ENCODE measurements around the gene RNU11.
"Not testable (repeated sequence)": the region's sequence is repeated elsewhere in the genome, so short reads cannot be mapped to it uniquely, and the experiment has no call there.

The RNU11 gene

DNA sequence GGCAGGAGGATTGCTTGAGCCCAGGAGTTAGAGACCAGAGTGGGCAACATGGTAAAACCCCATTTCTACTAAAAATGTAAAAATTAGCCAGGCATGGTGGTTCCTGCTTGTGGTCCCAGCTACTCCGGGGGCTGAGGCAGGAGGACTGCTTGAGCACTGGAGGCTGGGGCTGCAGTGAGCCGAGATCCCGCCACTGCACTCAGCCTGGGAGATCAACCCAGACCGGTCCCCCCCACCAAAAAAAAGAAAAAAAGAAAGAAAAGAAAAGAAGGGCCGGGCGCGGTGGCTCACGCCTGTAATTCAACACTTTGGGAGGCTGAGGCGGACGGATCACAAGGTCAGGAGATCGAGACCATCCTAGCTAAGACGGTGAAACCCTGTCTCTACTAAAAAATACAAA, 18.4 kb downstream of the RNU11 start:
- DNase-seq: no peak

DNA sequence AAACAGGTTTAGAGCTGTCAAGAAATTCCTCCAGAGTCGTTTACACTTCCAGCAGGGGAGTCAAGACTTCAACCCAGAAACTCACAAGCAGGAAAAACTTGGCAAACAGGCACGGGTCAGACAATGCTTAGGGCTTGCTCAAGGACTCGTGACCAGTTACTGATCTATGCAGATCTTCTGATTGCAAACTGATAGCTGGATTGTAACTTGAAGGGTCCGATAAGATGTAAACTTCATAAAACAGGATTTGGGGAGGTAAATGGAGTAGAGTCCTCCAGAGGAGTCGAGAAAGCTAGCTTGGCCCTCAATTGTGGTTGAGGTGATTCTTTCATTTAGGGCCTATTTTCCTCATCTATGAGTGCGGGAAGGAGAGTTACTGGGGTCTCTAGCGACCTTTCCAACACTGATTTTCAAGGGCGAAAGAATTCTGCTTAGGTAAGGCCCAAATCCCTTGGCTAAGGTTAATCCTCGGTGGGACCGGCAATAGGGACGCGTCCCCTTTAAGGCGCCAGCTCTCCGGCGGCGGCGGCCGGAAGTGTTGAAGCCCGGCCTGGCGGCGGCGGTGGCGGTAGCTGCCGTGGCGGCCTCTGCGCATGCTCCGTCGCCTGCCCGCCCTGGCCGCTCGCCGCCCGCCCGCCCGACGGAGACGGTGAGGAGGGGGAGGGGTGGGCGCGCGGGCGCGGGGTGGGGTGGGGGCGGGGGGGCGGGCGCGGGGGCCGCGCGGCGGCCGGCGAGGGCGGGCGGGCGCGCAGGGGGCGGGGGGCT, 20.0 kb downstream of the RNU11 start, which contains the start of gene GMEB1:
Gene GMEB1, plus strand, starts transcription at position 594 of the 765 bp plus-strand sequence. CDS start 14,829 bp downstream, outside the sequence.
- DNase-seq: peak; percentile 70 to 80 (median 76)

DNA sequence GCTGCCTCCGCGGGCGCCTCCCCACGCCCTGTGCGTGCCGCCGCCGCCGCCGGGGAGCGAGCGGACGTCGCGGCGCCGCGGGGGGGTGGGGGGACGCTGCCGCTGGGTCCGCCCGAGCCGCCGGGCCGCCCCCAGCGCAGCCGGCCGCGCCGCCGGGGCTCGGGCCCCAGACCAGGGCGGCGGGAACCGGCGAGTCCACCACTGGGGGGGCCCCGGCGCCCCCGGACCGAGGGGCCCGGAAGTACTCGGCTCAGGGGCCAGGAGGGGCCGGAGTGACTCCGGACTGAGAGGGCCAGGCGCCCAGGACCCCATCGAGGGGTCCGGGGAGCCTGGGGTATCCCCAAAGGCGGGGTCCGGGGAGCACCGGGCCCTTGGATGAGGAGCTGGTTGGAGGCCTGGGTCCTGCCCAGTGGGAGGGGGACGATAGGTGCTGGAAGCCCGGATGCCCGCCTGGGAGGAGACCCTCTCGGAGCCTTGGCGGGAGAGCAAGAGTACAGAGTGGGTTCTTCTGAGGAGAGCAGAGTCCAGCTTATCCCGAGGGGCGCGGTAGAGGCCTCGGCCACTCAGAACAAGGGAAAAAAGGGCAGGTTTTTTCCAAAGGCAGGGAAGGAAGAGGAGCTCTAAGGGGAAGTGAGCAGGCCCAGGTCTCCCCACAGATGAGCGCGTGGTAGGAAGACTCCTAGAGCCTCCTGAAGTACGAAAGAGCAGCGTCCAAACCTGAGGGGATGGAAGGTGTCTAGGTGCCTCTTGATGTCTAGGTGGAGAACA, 20.7 kb downstream of the RNU11 start:
- peak; percentile 45 to 80 (median 71) for DNase-seq

DNA sequence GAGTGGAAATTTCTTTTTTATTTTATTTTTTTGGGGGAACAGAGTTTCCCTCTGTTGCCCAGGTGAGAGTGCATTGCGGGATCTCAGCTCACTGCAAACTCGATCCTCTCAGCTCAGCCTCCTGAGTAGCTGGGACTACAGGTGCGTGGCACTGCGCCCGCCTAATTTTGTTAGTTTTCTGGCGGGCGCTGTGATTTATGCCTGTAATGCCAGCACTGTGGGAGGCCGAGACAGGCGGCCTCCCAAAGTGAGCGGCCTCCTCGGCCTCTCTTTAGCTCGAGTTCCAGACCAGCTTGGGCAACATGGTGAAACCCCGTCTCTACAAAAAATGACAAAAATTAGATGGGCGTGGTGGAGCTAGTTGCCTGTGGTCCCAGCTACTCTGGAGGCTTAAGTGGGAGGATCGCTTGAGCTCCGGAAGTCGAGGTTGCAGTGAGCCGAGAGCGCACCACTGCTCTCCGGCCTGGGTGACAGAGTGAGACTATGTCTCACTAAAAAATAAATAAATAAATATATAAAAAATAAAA, 22.9 kb downstream of the RNU11 start:
- no peak for DNase-seq

DNA sequence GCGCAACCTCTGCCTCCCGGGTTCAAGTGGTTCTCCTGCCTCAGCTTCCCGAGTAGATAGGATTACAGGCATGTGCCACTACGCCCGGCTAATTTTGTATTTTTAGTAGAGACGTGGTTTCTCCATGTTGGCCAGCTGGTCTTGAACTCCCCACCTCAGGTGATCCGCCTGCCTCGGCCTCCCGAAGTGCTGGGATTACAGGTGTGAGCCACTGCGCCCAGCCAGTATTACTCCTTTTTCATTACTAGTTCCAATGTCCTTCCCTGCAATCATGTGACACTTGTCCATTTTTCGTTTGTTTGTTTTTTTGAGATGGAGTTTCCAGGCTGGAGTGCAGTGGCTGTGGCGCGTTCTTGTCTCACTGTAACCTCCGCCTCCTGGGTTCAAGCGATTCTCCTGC, 24.6 kb downstream of the RNU11 start:
- DNase-seq: not testable (repeated sequence)

DNA sequence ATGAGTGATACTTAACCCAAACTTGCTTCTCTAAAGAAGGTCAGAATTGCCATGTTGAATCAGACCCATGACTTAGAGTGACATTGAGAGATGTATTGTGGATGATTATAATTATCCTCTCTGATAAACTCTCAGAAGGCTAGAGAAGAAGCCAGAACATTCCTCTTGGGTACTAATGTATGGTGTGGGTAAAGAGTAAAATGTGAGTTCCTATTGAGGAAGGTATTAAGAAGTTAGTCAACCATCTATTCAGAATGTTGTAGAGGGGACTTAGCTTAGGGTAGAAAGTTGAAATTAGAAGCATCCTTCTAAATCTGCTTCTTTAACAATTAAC, 27.5 kb downstream of the RNU11 start:
- no peak for DNase-seq

DNA sequence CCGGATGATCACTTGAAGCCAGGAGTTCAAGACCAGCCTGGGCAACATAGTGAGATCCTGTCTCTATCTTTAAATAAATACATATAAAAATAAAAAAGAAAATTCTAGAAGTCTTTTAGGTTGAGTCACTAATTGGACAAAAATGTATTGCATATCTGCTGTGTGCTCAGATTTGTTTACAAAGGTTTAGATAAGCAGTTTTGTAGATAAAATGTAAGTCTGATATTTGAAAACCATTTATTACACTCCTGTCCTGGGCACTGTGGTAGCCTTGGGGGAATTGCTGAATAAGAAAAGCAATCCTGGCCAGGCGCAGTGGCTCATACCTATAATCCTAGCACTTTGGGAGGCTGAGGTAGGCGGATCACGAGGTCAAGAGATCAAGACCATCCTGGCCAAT, 31.8 kb downstream of the RNU11 start:
- no peak for DNase-seq

DNA sequence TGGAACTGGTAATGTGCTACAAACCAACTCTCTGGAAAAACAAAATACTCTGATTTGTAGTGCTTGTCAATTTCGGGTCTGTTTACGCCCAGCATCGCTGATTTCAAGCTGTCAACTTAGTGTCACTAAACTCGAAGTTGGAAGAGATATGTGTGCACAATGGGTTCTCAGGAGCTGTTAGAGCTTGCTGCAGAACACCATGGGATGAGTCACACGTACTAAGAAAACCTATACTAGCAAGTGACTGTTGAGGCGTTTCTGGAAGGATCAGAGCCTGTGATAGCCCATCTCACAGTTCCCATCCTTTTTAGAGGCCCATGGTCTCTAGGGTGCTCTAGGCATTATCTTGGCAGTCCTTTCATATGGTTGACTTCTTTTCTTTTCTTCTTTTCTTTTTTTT, 34.4 kb downstream of the RNU11 start:
- no peak for DNase-seq

DNA sequence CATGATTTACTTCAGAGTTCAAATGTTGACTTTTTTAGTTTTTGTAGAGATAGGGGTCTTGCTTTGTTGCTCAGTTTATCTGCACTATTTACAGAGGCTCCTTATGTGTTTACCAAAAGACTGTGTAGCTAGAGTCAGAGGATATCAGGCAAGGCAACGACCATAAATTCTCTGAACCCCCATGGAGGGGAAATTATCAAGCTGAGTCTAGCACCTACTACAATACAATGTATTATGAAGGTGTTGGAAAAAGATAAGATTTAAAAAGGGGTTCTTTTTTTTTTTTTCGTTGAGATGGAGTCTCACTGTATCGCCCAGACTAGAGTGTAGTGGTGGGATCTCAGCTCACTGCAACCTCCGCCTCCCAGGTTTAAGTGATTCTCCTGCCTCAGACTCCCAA, 36.5 kb downstream of the RNU11 start:
- DNase-seq: no peak

DNA sequence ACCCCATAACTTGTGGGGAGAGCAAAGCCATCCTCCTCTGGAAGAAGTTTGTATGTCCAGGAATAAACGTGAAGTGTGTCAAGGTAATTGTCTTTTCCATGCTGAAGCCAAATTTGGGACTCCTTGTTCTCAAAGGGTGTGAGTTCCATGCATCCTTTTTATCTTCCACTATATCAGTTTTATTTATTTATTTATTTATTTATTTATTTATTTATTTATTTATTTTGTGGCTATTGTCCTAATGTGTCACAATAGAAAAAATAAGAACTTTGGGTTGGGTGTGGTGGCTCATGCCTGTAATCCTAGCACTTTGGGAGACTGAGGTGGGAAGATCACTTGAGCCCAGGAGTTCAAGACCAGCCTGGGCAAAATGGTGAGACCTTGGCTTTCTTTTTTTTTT, 43.2 kb downstream of the RNU11 start:
- not testable (repeated sequence) for DNase-seq
